ENCODE measurements around the gene PKMYT1. TPM values are rescaled to one million over a fixed set of nuclear protein-coding genes. Genes with fewer than 3 reads are reported as not detected.

PKMYT1 gene
- total RNA-seq (2022; extraction: Qiagen RNA extraction; ENCODE audit: low read depth), result 69.3 to 97.7 TPM (median 85.3 TPM) in 5 replicates

GRCh38 chr16:2980227-2981176 lies at the start of gene PKMYT1:
TSS of gene PKMYT1 (minus strand) at chr16:2980446. CDS start at chr16:2979657, 789 bp downstream.

GRCh38 chr16:3023669-3024478 lies 43.6 kb upstream of the PKMYT1 start, which contains the start of the genes HCFC1R1 and THOC6:
TSS of gene HCFC1R1 (minus strand) at chr16:3023942. CDS start at chr16:3023941, 1 bp downstream.
TSS of gene THOC6 (plus strand) at chr16:3024035. CDS start at chr16:3024327, 292 bp downstream.

GRCh38 chr16:3020247-3020603 lies 40.0 kb upstream of the PKMYT1 start, which contains the start of gene TNFRSF12A:
TSS of gene TNFRSF12A (plus strand) at chr16:3020368. CDS start at chr16:3020398, 30 bp downstream.

GRCh38 chr16:3017794-3018506 lies 37.7 kb upstream of the PKMYT1 start, which contains the start of gene CLDN6:
TSS of gene CLDN6 (minus strand) at chr16:3018183. CDS start at chr16:3016021, 2,162 bp downstream.

GRCh38 chr16:3012828-3013420 lies 32.7 kb upstream of the PKMYT1 start, which contains the start of gene CLDN9:
TSS of gene CLDN9 (plus strand) at chr16:3012923. CDS start at chr16:3013363, 440 bp downstream.

GRCh38 chr16:2968738-2969544 lies 11.3 kb downstream of the PKMYT1 start, which contains the start of gene PAQR4:
TSS of gene PAQR4 (plus strand) at chr16:2969348. CDS start at chr16:2969675, 327 bp downstream.

GRCh38 chr16:2963723-2964474 lies 16.3 kb downstream of the PKMYT1 start, which contains the start of gene KREMEN2:
TSS of gene KREMEN2 (plus strand) at chr16:2964275. CDS start at chr16:2964521, 246 bp downstream.

Other genes starting within 250 kb of the PKMYT1 start
- gene SRRM2, start 227.8 kb downstream of the PKMYT1 start, total RNA-seq (2022; extraction: Qiagen RNA extraction; ENCODE audit: low read depth), result 310 to 452 TPM (median 397 TPM) in 5 replicates
- 432 to 492 TPM (median 452 TPM) in 5 replicates for gene ELOB, start 203.2 kb downstream of the PKMYT1 start, total RNA-seq (2022; extraction: Qiagen RNA extraction; ENCODE audit: low read depth)
- gene PRSS33, start 192.9 kb downstream of the PKMYT1 start, total RNA-seq (2022; extraction: Qiagen RNA extraction; ENCODE audit: low read depth), result 0.12 TPM in 1 of 5 replicates, not detected in the others
- not detected in 5 replicates for gene PRSS41, start 182.0 kb downstream of the PKMYT1 start, total RNA-seq (2022; extraction: Qiagen RNA extraction; ENCODE audit: low read depth)
- 0.11 to 0.39 TPM (median 0.14 TPM) in 4 of 5 replicates, not detected in the other for gene PRSS21, start 163.2 kb downstream of the PKMYT1 start, total RNA-seq (2022; extraction: Qiagen RNA extraction; ENCODE audit: low read depth)
- 0.46 to 1.3 TPM (median 0.69 TPM) in 5 replicates for gene ZG16B, start 150.1 kb downstream of the PKMYT1 start, total RNA-seq (2022; extraction: Qiagen RNA extraction; ENCODE audit: low read depth)
- gene PRSS22, start 122.3 kb downstream of the PKMYT1 start, total RNA-seq (2022; extraction: Qiagen RNA extraction; ENCODE audit: low read depth), result 2.5 to 4.1 TPM (median 3.0 TPM) in 5 replicates
- 44.9 to 59.5 TPM (median 50.8 TPM) in 5 replicates for gene FLYWCH2, start 97.2 kb downstream of the PKMYT1 start, total RNA-seq (2022; extraction: Qiagen RNA extraction; ENCODE audit: low read depth)
- gene FLYWCH1, start 68.5 kb downstream of the PKMYT1 start, total RNA-seq (2022; extraction: Qiagen RNA extraction; ENCODE audit: low read depth), result 20.1 to 29.5 TPM (median 27.2 TPM) in 5 replicates
- gene KREMEN2, start 16.2 kb downstream of the PKMYT1 start, total RNA-seq (2022; extraction: Qiagen RNA extraction; ENCODE audit: low read depth), result 1.1 to 2.8 TPM (median 2.0 TPM) in 5 replicates
- gene PAQR4, start 11.1 kb downstream of the PKMYT1 start, total RNA-seq (2022; extraction: Qiagen RNA extraction; ENCODE audit: low read depth), result 34.1 to 44.1 TPM (median 38.0 TPM) in 5 replicates
- 0.33 to 0.59 TPM (median 0.49 TPM) in 5 replicates for gene CLDN9, start 32.5 kb upstream of the PKMYT1 start, total RNA-seq (2022; extraction: Qiagen RNA extraction; ENCODE audit: low read depth)
- gene CLDN6, start 37.7 kb upstream of the PKMYT1 start, total RNA-seq (2022; extraction: Qiagen RNA extraction; ENCODE audit: low read depth), result 0.17 to 0.82 TPM (median 0.40 TPM) in 5 replicates
- gene TNFRSF12A, start 39.9 kb upstream of the PKMYT1 start, total RNA-seq (2022; extraction: Qiagen RNA extraction; ENCODE audit: low read depth), result 584 to 710 TPM (median 600 TPM) in 5 replicates
- 206 to 241 TPM (median 224 TPM) in 5 replicates for gene HCFC1R1, start 43.5 kb upstream of the PKMYT1 start, total RNA-seq (2022; extraction: Qiagen RNA extraction; ENCODE audit: low read depth)
- gene THOC6, start 43.6 kb upstream of the PKMYT1 start, total RNA-seq (2022; extraction: Qiagen RNA extraction; ENCODE audit: low read depth), result 24.1 to 38.0 TPM (median 33.0 TPM) in 5 replicates
- not detected in 5 replicates for gene BICDL2, start 56.5 kb upstream of the PKMYT1 start, total RNA-seq (2022; extraction: Qiagen RNA extraction; ENCODE audit: low read depth)
- 0.69 to 1.1 TPM (median 0.78 TPM) in 5 replicates for gene MMP25, start 66.1 kb upstream of the PKMYT1 start, total RNA-seq (2022; extraction: Qiagen RNA extraction; ENCODE audit: low read depth)
- gene IL32, start 85.2 kb upstream of the PKMYT1 start, total RNA-seq (2022; extraction: Qiagen RNA extraction; ENCODE audit: low read depth), result 22.5 to 31.8 TPM (median 27.0 TPM) in 5 replicates
- 0.08 TPM in 1 of 5 replicates, not detected in the others for gene ZSCAN10, start 118.8 kb upstream of the PKMYT1 start, total RNA-seq (2022; extraction: Qiagen RNA extraction; ENCODE audit: low read depth)
- gene ZNF205, start 132.1 kb upstream of the PKMYT1 start, total RNA-seq (2022; extraction: Qiagen RNA extraction; ENCODE audit: low read depth), result 10.9 to 15.0 TPM (median 12.1 TPM) in 5 replicates
- 8.2 to 13.3 TPM (median 11.1 TPM) in 5 replicates for gene ZNF213, start 154.6 kb upstream of the PKMYT1 start, total RNA-seq (2022; extraction: Qiagen RNA extraction; ENCODE audit: low read depth)
- gene OR1F1, start 207.8 kb upstream of the PKMYT1 start, total RNA-seq (2022; extraction: Qiagen RNA extraction; ENCODE audit: low read depth), result 0.44 to 0.59 TPM (median 0.53 TPM) in 5 replicates

Measured in A549 treated with DMSO at 1 μM for 4 hours (cell line).